Fibroblast of the aortic adventitia (primary cell): Measurements from ENCODE around the gene SEPTIN5. TPM values are rescaled to one million over a fixed set of nuclear protein-coding genes. Genes with fewer than 3 reads are reported as not detected.
"Not testable (repeated sequence)": the region's sequence is repeated elsewhere in the genome, so short reads cannot be mapped to it uniquely, and the experiment has no call there.

Experiments
- DNase-seq: peaks from one replicate; pipeline ENCODE4 v3.0.0-alpha.2; 2010; ENCODE audit warnings: low read depth
- H3K4me3 ChIP-seq: 2 replicates; pipeline ENCODE4 v1.5.1; 2011; ENCODE audit warnings: low read depth, mild to moderate bottlenecking, control low read depth, low read length, moderate library complexity
- total RNA-seq: library from RNA; depleted of rRNA; stranded (reverse); fragments of >200 nt; gene quantifications from 2 replicates; pipeline ENCODE4 v1.2.3, GENCODE V29; 2012; ENCODE audit warnings: low replicate concordance
- TF ChIP-seq, protein P1 (sequence below): IDR thresholded peaks from 2 replicates; pipeline ENCODE4 v1.5.1; 2011; ENCODE audit warnings: mild to moderate bottlenecking, low read length, control low read depth, inconsistent platforms; ENCODE audit not compliant: insufficient read depth

SEPTIN5 gene
- total RNA-seq, 1 donor: 18.4 TPM

DNA sequence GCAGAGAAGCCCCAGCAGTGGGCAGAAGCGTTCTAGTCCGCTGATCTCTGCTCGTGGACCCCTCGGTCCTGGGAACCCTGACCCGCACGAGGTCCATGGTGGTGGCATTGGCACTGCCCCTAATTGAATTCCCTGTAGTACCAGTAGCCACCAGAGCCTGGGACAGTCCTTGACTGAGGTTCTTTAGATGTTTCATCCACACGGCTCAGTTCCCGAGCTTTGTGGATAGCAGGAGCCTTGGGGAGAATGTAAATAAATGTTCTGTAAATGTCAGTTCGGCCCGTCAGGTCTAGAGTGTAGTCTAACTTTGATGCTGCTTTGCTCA, 39.4 kb upstream of the SEPTIN5 start:
- TF ChIP-seq, protein P1, sequence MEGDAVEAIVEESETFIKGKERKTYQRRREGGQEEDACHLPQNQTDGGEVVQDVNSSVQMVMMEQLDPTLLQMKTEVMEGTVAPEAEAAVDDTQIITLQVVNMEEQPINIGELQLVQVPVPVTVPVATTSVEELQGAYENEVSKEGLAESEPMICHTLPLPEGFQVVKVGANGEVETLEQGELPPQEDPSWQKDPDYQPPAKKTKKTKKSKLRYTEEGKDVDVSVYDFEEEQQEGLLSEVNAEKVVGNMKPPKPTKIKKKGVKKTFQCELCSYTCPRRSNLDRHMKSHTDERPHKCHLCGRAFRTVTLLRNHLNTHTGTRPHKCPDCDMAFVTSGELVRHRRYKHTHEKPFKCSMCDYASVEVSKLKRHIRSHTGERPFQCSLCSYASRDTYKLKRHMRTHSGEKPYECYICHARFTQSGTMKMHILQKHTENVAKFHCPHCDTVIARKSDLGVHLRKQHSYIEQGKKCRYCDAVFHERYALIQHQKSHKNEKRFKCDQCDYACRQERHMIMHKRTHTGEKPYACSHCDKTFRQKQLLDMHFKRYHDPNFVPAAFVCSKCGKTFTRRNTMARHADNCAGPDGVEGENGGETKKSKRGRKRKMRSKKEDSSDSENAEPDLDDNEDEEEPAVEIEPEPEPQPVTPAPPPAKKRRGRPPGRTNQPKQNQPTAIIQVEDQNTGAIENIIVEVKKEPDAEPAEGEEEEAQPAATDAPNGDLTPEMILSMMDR: no peak
- DNase-seq: no peak
- H3K4me3 ChIP-seq: no peak overlapping the region

DNA sequence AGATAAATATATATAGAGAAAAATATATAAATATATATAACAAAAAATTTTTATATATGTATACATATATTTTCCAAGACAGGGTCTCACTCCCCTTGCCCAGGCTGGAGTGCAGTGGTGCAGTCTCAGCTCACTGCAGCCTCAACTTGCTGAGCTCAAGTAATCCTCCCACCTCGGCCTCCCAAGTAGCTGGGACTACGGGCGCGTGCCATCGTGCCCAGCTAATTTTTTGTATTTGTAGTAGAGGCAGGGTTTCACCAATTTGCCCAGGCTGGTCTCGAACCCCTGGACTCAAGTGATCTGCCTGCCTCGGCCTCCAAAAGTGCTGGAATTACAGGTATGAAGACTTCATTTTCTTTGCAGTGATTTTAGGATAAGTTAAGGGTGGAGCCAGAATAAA, 38.9 kb upstream of the SEPTIN5 start:
- H3K4me3 ChIP-seq: no peak overlapping the region
- DNase-seq: no peak
- TF ChIP-seq, protein P1: no peak

DNA sequence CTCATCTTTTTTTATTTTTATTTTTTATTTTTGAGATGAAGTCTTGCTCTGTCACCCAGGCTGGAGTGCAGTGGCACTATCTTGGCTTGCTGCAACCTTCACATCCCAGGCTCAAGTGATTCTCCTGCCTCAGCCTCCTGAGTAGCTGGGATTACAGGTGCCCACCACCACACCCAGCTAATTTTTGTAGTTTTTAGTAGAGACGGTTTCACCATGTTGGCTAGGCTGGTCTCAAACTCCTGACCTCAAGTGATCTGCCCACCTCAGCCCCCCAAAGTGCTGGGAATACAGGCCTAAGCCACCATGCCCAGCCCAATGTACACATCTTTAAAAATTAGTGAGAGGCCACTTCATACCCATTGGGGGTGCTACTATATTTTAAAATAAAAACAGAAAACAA, 37.9 kb upstream of the SEPTIN5 start:
- H3K4me3 ChIP-seq, DNase-seq: not testable (repeated sequence)

DNA sequence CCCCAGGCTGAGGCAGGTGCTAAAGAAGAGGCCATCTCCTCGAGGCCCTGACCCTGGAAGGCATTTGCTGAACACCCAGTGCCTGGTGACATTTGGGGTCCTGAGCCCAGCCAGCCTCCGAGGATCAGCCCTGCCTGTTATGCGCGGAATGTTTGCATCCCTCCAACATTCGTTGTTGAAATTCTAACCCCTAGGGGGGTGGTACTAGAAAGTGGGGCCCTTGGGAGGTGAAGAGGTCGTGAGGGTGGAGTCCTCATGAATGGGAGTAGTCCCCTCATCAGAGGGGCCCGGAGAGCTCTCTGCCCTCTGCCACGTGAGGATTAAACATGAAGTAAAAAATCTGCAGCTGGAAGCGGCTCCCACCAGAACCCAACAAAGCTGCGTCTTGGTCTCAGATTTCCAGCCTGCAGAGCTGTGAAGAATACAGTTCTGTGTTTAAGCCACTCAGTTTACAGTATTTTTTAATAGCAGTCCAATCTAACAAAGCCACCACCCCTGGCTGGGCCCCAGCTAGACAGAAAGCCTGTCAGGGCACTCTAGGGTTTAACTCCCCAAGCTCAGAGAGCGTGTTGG, 35.3 kb upstream of the SEPTIN5 start:
- no peak for DNase-seq
- TF ChIP-seq, protein P1: no peak
- H3K4me3 ChIP-seq: no peak overlapping the region

DNA sequence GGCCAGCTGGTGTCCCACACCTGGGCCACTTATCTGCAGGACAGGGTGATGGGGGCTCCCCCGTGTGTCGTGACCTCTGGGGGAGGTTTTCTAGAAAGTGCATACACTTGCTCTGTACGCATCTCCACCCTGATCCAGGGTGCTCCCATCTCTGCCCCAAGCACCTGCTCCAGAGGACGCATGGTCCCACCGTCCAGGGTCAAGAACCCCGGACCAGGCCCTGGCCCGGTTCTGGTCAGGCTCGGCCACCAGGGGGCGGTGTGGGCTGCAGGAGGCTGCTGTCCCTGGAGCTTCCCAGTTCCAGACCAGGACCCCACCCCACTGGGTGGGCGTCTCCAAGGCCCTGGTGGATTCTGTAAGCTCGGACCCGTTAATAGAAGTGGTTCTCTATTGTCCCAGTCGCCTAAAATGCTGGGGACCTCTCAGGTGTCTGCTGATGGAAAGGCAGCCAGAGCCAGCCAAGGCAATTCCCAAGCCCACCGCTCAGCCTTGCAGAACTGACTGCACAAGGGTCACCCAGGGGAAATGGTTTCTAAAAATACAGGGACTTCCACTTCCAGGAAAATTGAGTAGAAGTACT, 34.7 kb upstream of the SEPTIN5 start:
- TF ChIP-seq, protein P1: peak; percentile 76
- peak; percentile 12 for DNase-seq
- H3K4me3 ChIP-seq: no peak overlapping the region

DNA sequence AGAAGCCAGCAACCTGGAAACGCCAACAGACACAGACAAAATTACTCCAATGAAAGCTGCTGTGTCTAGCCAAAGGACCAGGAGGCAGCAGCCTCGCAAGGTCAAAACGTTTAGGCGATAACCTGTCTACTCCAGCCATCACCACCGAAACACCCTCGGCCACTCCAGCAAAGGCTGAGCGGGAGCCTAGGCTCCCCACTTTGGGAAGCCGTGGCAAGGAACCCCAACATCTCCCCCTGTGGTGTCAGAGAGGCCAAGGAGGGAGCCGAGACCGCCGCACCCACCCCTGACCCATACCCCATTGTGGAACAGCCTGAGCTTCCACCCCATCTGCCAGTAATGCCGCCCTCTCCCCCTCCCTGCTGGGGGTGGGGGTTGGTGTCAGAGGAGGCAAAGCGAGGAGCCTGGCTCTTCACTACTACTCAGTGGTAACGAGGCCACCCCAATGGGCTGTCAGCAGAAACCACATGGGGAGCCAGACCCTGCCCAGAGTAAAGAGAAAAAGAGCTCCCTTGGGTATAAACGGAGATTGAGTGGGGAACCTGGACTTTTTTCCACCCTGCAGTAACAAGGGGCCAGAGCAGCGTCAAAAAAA, 33.9 kb upstream of the SEPTIN5 start:
- DNase-seq: no peak
- no peak overlapping the region for H3K4me3 ChIP-seq
- TF ChIP-seq, protein P1: no peak

DNA sequence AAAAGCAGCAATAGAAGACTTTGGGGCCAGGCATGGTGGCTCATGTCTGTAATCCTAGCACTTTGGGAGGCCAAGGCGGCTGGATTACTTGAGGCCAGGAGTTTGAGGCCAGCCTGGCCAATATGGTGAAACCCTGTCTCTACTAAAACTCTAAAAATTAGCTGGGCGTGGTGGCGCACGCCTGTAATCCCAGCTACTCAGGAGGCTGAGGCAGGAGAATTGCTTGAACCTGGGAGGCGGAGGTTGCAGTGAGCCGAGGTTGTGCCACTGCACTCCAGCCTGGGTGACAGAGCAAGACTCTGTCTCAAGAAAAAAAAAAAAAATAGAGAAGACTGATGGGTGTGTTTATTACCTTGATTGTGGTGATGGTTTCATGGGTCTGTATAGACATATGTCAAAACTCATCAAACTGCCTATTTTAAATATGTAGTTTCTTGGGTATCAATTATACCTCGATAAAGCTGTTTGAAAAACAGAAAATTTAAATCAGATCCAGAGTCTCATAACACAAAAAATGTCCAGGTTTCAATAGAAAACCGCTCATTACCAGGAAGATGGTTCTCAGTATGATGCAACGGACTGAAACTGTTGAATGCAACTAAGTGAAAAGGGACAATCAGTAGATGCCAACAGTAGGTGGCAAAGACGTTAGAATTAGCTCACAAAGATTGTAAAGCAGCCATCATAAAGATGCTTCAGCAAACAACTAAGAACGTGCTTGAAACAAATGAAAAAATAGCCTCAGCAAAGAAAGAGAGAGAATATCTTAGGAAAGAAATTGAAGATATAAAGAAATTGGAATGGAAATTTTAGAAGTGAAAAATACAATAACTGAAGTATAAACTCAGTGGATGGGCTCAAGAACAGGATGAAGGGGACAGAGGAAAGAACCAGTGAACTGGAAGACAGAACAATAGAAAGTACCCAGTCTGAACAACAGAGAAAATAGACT, 33.1 kb upstream of the SEPTIN5 start:
- peak; percentile 13 for DNase-seq
- TF ChIP-seq, protein P1: no peak
- no peak overlapping the region for H3K4me3 ChIP-seq
